ENCODE measurements around the gene TOGARAM1.

DNA sequence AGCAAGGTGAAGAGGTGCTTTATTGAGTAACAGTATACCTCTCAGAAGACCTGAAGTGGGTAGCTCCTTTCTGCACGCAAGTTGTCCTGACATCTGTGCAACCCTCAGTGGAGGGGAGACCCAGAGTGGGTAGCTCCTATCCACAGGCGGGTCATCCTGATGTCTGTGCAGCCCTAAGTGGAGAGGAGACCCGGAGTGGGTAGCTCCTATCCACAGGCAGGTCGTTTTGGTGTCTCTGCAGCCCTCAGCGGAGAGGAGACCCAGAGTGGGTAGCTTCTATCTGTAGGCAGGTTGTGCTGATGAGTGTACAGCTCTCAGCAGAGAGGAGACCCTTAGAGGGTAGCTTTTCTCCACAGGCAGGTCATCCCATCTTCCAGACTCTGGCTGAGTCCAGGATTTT is 76.9 kb downstream of the TOGARAM1 start:
- no peak for TF ChIP-seq POLR2A (IDR thresholded peaks at IDR 0.05)
- TF ChIP-seq, protein P1, sequence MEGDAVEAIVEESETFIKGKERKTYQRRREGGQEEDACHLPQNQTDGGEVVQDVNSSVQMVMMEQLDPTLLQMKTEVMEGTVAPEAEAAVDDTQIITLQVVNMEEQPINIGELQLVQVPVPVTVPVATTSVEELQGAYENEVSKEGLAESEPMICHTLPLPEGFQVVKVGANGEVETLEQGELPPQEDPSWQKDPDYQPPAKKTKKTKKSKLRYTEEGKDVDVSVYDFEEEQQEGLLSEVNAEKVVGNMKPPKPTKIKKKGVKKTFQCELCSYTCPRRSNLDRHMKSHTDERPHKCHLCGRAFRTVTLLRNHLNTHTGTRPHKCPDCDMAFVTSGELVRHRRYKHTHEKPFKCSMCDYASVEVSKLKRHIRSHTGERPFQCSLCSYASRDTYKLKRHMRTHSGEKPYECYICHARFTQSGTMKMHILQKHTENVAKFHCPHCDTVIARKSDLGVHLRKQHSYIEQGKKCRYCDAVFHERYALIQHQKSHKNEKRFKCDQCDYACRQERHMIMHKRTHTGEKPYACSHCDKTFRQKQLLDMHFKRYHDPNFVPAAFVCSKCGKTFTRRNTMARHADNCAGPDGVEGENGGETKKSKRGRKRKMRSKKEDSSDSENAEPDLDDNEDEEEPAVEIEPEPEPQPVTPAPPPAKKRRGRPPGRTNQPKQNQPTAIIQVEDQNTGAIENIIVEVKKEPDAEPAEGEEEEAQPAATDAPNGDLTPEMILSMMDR (IDR thresholded peaks at IDR 0.05): no peak

Measured in Peyer's patch (tissue), 4 donors.